GM18858 (cell line): ENCODE measurements around the gene MYO7A.

Experiments
- ATAC-seq: cut with Tn5 transposase; IDR thresholded peaks from one replicate; pipeline ENCODE4 v1.9.1; 2021; ENCODE audit not compliant: unreplicated experiment

MYO7A gene

GRCh38 chr11:77144857-77145428, 16.9 kb downstream of the MYO7A start:
- ATAC-seq, result no peak

DNA sequence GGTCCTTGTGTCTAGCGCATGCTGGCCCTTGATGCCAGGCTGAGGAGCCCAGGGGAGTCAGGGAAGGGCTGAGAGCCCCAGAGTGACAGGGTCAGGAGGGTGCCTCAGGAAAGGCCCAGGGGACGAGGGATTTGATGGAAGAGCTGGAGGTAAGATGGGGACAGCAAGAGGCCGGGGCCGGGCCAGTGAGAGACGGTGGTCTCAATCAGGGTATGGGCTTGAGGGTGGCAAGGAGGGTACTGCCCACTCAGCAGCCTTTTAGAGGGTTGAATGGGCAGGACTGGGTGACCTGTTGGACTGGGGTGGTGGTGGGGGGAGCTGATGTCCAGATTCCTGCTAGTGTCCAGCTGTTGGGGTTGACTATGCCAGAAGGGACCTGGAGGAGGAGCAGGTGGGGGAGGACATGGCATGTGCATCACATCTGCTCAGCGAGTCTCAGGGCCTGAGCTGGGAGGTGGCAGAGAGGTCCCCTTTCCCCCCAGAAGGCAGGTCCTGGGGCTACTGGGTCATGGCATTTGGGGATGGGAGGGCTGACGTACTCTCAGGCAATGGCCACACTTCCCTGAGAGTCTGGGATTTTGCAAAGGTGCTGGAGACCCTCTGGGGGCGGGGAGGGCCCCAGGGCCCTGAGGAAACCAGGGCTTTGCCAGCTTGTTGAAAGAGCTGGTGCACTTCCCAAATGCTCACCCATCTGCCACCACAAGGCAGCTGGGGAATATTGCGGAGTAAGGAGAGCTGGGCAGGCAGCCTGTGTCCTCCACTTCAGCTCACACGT, 18.4 kb downstream of the MYO7A start:
- ATAC-seq, result no peak

GRCh38 chr11:77147036-77147315, 18.9 kb downstream of the MYO7A start:
- no peak for ATAC-seq

- ATAC-seq, result no peak
These were observed 19.7 kb downstream of the MYO7A start for GRCh38 chr11:77147668-77148321.

- ATAC-seq, result no peak
These were observed 21.1 kb downstream of the MYO7A start for GRCh38 chr11:77148963-77149715.

- ATAC-seq, result no peak
These were observed 21.8 kb downstream of the MYO7A start for GRCh38 chr11:77149716-77150392.

- ATAC-seq, result no peak
These were observed 22.8 kb downstream of the MYO7A start for GRCh38 chr11:77150836-77151235.

GRCh38 chr11:77151804-77152509, 23.9 kb downstream of the MYO7A start:
- no peak for ATAC-seq

- ATAC-seq, result no peak
These were observed 24.8 kb downstream of the MYO7A start for GRCh38 chr11:77152846-77153245.

DNA sequence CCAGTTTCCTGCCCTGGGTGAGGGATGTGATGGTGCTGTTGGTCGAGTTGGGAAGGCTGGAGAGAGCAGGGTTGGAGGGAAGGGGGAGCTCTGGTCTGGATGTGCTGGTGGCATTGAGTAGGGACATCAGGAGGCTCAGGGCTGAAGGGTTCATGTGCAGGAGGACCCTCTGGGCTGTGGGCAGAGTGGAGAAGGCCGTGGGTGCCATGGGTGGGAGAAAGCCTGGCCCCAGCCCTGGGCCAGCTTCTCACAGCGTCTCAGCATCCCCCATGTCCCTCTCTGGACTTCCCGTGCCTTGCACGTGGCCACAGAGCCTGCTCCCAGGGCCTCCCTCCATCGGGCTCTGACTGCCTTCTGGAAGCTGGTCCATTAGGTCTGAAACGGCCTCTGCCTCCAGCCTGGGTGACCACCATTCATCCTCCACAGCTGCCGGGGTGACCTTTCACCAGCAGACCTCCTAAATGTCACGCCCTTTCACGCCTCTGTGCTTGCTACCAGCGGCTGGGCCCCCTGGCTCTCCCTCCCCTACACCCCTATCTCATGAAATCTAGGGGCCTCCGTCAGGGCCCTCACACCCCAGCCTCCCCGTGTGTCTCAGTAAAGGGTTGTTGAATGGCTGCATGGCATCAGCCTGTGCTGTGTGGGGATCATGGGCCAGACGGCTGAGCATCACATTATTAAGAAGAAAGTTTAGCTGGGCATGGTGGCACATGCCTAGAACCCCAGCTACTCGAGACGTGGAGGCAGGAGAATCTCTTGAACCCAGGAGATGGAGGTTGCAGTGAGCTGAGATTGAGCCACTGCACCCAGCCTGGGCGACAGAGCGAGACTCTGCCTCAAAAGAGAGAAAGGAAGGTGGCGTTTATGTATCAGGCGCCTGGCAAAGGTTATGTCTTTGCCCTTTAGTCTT, 25.5 kb downstream of the MYO7A start:
- no peak for ATAC-seq

DNA sequence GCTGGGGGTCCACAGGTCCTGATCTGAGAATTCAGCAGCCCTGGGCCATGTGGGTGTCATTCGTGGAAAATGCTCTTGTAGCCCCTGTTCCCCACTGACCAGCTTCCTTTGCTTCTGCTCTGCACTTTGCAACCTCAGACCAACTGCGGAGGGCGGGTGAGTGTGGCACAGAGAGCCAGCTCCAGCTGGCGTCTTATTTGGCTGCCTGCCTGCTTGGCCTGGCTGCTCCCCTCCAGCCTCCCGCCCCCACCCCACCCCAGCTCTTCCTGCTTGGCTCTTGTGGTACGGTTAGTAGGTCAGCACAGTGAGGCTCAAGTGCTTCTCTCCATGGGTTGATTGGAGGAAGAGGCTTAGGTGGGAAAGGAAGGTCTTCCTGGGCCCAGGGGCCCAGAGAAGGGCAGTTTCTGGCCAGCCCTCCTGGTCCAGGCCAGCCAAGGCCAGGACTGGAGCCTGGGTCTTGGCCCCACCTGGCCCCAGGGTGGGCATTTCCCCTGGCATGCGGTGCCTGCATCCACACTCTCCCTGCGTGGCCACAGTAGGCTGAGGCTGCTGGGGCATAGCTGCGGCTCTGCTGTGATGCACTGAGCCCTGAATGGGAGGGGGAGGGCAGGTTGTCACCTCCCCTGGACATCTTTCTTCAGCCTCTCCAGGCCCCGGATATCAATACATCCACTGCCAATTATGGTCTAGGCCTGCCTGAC, 26.5 kb downstream of the MYO7A start:
- no peak for ATAC-seq

DNA sequence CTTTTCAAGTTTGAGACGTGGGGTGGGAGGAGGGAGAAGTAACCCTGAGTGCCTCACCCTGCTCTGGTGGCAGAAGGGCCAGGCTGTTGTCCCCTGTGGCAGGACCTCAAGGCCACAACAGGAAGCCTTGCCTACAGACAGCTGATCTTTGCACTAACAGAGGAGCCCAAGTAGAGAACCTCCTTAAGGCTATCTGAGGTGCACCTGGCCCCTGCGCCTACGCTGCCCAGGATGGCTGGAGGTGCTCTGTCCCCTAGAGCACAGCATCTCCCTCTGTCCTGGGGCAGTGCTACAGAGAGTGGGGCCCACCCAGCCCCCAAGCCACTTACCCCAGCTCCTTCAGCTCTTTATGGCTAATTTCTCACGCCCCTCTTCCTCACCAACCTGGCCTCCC, 27.0 kb downstream of the MYO7A start:
- no peak for ATAC-seq

DNA sequence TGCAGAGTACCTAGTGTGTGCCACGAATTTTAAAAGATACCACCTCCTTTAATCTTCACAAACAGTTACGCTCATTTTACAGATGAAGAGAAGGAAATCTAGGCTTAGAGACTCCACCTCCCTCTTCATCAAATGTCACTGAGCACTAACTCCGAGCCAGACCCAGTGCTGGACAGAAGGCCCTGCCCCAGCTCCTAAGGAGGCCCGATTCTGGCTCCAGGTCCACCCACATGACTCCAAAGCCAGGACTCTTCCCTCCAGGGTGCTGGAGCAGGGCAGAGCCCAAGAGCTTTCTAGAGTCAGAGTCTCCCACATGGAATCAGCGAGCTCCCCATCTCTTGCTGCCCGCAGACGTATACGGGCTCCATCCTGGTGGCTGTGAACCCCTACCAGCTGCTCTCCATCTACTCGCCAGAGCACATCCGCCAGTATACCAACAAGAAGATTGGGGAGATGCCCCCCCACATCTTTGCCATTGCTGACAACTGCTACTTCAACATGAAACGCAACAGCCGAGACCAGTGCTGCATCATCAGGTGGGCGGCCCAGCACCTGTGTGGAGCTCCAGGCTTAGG, 27.6 kb downstream of the MYO7A start:
- no peak for ATAC-seq

DNA sequence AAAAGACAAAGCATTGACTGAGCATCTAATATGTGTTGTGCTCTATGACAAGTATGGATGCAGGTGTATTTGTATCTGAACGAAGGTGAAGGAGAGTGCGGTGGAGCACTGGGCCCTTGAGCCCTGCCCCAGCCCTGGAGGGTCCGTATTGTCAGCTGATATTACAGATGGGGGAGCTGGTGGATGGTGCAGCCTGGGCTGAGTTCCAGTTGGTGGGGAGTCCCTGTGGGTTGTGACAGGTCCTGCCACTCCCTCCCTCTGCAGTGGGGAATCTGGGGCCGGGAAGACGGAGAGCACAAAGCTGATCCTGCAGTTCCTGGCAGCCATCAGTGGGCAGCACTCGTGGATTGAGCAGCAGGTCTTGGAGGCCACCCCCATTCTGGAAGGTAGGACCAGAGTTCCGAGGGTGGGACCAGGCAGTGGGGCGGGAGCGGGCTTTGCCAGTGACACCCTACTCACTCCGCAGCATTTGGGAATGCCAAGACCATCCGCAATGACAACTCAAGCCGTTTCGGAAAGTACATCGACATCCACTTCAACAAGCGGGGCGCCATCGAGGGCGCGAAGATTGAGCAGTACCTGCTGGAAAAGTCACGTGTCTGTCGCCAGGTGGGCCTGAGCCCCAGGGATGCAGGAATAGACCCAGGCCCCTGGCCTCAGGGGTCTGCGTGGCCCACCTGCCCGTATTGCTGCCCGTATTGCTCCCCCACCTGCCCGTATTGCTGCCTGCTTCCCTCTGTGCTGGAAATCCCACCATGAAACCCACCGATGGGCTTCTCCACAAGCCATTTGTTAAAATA, 28.6 kb downstream of the MYO7A start:
- no peak for ATAC-seq

- ATAC-seq, result no peak
These were observed 30.1 kb downstream of the MYO7A start for GRCh38 chr11:77158041-77158695.

GRCh38 chr11:77159219-77159936, 31.3 kb downstream of the MYO7A start:
- no peak for ATAC-seq
